WTC11 (cell line): ENCODE measurements around the gene SCN9A.

Experiments used
- CREB1 ChIP-seq: sonication (generic); formaldehyde crosslinking; IDR thresholded peaks from 2 replicates; pipeline ENCODE4 v1.8.0; 2023; ENCODE audit warnings: mild to moderate bottlenecking, missing genetic modification reagents
- ESRRA ChIP-seq: sonication (generic); formaldehyde crosslinking; IDR thresholded peaks from 2 replicates; pipeline ENCODE4 v1.8.1; 2022; ENCODE audit warnings: mild to moderate bottlenecking, missing genetic modification reagents, borderline replicate concordance
- NFE2L1 ChIP-seq: sonication (generic); formaldehyde crosslinking; IDR thresholded peaks from 2 replicates; pipeline ENCODE4 v1.8.1; 2023; ENCODE audit warnings: missing genetic modification reagents
- NR1H2 ChIP-seq: sonication (generic); formaldehyde crosslinking; IDR thresholded peaks from 2 replicates; pipeline ENCODE4 v1.9.0; 2021; ENCODE audit warnings: mild to moderate bottlenecking, moderate library complexity, missing genetic modification reagents
- NR2C2 ChIP-seq: sonication (generic); formaldehyde crosslinking; IDR thresholded peaks from 2 replicates; pipeline ENCODE4 v1.8.0; 2022; ENCODE audit warnings: mild to moderate bottlenecking, missing genetic modification reagents
- PRRX2 ChIP-seq: fragments of 250-450 bp; sonication (Bioruptor Pico); IDR thresholded peaks from 2 replicates; pipeline ENCODE4 v1.8.0; 2021; ENCODE audit warnings: mild to moderate bottlenecking
- RELA ChIP-seq: sonication (generic); formaldehyde crosslinking; IDR thresholded peaks from 2 replicates; pipeline ENCODE4 v1.8.1; 2022; ENCODE audit warnings: missing genetic modification reagents, mild to moderate bottlenecking, borderline replicate concordance
- TEAD4 ChIP-seq: sonication (generic); formaldehyde crosslinking; IDR thresholded peaks from 2 replicates; pipeline ENCODE4 v1.8.0; 2022; ENCODE audit warnings: mild to moderate bottlenecking, missing genetic modification reagents
- ZNF219 ChIP-seq: sonication (generic); formaldehyde crosslinking; IDR thresholded peaks from 2 replicates; pipeline ENCODE4 v1.8.0; 2023; ENCODE audit warnings: missing genetic modification reagents, mild to moderate bottlenecking, borderline replicate concordance
- TF ChIP-seq, protein P1 (sequence below): fragments of 200-600 bp; IDR thresholded peaks from 2 replicates; pipeline ENCODE4 v1.8.0; 2022; ENCODE audit warnings: antibody characterized with exemption
- TF ChIP-seq, protein P2 (sequence below): sonication (generic); formaldehyde crosslinking; IDR thresholded peaks from 2 replicates; pipeline ENCODE4 v1.8.1; 2022; ENCODE audit warnings: low read depth, missing genetic modification reagents, borderline replicate concordance
- TF ChIP-seq, protein P3 (sequence below): sonication (generic); formaldehyde crosslinking; IDR thresholded peaks from 2 replicates; pipeline ENCODE4 v1.8.1; 2023; ENCODE audit warnings: mild to moderate bottlenecking, moderate library complexity, missing genetic modification reagents
- TF ChIP-seq, protein P4 (sequence below): sonication (generic); formaldehyde crosslinking; IDR thresholded peaks from 2 replicates; pipeline ENCODE4 v1.8.0; 2022; ENCODE audit warnings: mild to moderate bottlenecking, missing genetic modification reagents
- TF ChIP-seq, protein P5 (sequence below): sonication (generic); formaldehyde crosslinking; conservative IDR thresholded peaks from 2 replicates; pipeline ENCODE4 v1.8.1; 2022; ENCODE audit warnings: mild to moderate bottlenecking, missing genetic modification reagents

DNA sequence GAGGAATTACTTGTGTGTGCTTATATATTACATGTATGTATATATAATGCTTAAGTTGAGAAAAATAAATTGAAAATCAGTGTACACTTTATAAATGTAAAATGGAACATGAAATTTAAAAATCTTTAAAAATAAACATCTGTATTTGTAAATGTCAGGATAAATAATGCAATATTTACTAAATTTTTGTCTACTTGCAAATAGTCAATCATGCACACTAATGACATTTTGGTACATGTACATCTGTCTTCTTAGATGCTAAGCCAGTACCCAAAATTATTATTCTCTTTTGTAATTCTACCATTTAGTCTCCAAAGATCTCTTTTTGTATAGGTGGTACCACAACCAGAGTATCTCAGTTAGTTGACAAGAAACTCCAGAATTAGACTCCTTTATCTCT, 151.5 kb downstream of the SCN9A start:
- no peak for TF ChIP-seq RELA (CRISPR knock-in tag)
- TF ChIP-seq, protein P1, sequence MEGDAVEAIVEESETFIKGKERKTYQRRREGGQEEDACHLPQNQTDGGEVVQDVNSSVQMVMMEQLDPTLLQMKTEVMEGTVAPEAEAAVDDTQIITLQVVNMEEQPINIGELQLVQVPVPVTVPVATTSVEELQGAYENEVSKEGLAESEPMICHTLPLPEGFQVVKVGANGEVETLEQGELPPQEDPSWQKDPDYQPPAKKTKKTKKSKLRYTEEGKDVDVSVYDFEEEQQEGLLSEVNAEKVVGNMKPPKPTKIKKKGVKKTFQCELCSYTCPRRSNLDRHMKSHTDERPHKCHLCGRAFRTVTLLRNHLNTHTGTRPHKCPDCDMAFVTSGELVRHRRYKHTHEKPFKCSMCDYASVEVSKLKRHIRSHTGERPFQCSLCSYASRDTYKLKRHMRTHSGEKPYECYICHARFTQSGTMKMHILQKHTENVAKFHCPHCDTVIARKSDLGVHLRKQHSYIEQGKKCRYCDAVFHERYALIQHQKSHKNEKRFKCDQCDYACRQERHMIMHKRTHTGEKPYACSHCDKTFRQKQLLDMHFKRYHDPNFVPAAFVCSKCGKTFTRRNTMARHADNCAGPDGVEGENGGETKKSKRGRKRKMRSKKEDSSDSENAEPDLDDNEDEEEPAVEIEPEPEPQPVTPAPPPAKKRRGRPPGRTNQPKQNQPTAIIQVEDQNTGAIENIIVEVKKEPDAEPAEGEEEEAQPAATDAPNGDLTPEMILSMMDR, result no peak
- no peak for TF ChIP-seq NR1H2 (CRISPR knock-in tag)
- no peak for TF ChIP-seq CREB1 (CRISPR knock-in tag)
- no peak for TF ChIP-seq NR2C2 (CRISPR knock-in tag)
- TF ChIP-seq, protein P2, sequence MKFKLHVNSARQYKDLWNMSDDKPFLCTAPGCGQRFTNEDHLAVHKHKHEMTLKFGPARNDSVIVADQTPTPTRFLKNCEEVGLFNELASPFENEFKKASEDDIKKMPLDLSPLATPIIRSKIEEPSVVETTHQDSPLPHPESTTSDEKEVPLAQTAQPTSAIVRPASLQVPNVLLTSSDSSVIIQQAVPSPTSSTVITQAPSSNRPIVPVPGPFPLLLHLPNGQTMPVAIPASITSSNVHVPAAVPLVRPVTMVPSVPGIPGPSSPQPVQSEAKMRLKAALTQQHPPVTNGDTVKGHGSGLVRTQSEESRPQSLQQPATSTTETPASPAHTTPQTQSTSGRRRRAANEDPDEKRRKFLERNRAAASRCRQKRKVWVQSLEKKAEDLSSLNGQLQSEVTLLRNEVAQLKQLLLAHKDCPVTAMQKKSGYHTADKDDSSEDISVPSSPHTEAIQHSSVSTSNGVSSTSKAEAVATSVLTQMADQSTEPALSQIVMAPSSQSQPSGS, result no peak
- TF ChIP-seq ESRRA (CRISPR knock-in tag), result no peak
- no peak for TF ChIP-seq PRRX2 (CRISPR knock-in tag)
- TF ChIP-seq, protein P3, sequence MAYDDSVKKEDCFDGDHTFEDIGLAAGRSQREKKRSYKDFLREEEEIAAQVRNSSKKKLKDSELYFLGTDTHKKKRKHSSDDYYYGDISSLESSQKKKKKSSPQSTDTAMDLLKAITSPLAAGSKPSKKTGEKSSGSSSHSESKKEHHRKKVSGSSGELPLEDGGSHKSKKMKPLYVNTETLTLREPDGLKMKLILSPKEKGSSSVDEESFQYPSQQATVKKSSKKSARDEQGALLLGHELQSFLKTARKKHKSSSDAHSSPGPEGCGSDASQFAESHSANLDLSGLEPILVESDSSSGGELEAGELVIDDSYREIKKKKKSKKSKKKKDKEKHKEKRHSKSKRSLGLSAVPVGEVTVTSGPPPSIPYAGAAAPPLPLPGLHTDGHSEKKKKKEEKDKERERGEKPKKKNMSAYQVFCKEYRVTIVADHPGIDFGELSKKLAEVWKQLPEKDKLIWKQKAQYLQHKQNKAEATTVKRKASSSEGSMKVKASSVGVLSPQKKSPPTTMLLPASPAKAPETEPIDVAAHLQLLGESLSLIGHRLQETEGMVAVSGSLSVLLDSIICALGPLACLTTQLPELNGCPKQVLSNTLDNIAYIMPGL (CRISPR knock-in tag), result no peak
- TF ChIP-seq, protein P4, sequence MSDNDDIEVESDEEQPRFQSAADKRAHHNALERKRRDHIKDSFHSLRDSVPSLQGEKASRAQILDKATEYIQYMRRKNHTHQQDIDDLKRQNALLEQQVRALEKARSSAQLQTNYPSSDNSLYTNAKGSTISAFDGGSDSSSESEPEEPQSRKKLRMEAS (CRISPR knock-in tag), result no peak
- TF ChIP-seq, protein P5, sequence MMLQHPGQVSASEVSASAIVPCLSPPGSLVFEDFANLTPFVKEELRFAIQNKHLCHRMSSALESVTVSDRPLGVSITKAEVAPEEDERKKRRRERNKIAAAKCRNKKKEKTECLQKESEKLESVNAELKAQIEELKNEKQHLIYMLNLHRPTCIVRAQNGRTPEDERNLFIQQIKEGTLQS, result no peak
- TF ChIP-seq ZNF219 (CRISPR knock-in tag), result no peak
- TF ChIP-seq TEAD4 (CRISPR knock-in tag), result no peak
- TF ChIP-seq NFE2L1 (CRISPR knock-in tag), result no peak
